Measurements from ENCODE around the gene CT45A9. TPM values are rescaled to one million over a fixed set of nuclear protein-coding genes. Genes with fewer than 3 reads are reported as not detected.

Gene CT45A9
- total and polyA plus RNA-seq, 2 experiments from 2014 or later, result not detected

Other genes with a start within 250 kb of the CT45A9 start
- gene CT45A1, start 158.2 kb downstream of the CT45A9 start, total RNA-seq (2014; rRNA removed; shearing (Covaris generic)), result not detected in 2 replicates
- not detected in 2 replicates for gene CT45A1, start 158.2 kb downstream of the CT45A9 start, polyA plus RNA-seq (2016; fragmentation: Nextera tagmentation; extraction: Ambion mirVana)
- gene CT45A3, start 103.6 kb downstream of the CT45A9 start, total RNA-seq (2014; rRNA removed; shearing (Covaris generic)), result not detected in 2 replicates
- gene CT45A3, start 103.6 kb downstream of the CT45A9 start, polyA plus RNA-seq (2016; fragmentation: Nextera tagmentation; extraction: Ambion mirVana), result not detected in 2 replicates
- gene CT45A5, start 86.3 kb downstream of the CT45A9 start, total RNA-seq (2014; rRNA removed; shearing (Covaris generic)), result not detected in 2 replicates
- gene CT45A5, start 86.3 kb downstream of the CT45A9 start, polyA plus RNA-seq (2016; fragmentation: Nextera tagmentation; extraction: Ambion mirVana), result not detected in 2 replicates
- gene CT45A6, start 69.0 kb downstream of the CT45A9 start, total RNA-seq (2014; rRNA removed; shearing (Covaris generic)), result not detected in 2 replicates
- not detected in 2 replicates for gene CT45A6, start 69.0 kb downstream of the CT45A9 start, polyA plus RNA-seq (2016; fragmentation: Nextera tagmentation; extraction: Ambion mirVana)
- gene CT45A2, start 51.8 kb downstream of the CT45A9 start, total RNA-seq (2014; rRNA removed; shearing (Covaris generic)), result not detected in 2 replicates
- not detected in 2 replicates for gene CT45A2, start 51.8 kb downstream of the CT45A9 start, polyA plus RNA-seq (2016; fragmentation: Nextera tagmentation; extraction: Ambion mirVana)
- gene CT45A7, start 34.5 kb downstream of the CT45A9 start, total RNA-seq (2014; rRNA removed; shearing (Covaris generic)), result not detected in 2 replicates
- gene CT45A7, start 34.5 kb downstream of the CT45A9 start, polyA plus RNA-seq (2016; fragmentation: Nextera tagmentation; extraction: Ambion mirVana), result not detected in 2 replicates
- not detected in 2 replicates for gene CT45A8, start 17.3 kb downstream of the CT45A9 start, total RNA-seq (2014; rRNA removed; shearing (Covaris generic))
- gene CT45A8, start 17.3 kb downstream of the CT45A9 start, polyA plus RNA-seq (2016; fragmentation: Nextera tagmentation; extraction: Ambion mirVana), result not detected in 2 replicates
- not detected in 2 replicates for gene CT45A10, start 21.6 kb upstream of the CT45A9 start, total RNA-seq (2014; rRNA removed; shearing (Covaris generic))
- not detected in 2 replicates for gene CT45A10, start 21.6 kb upstream of the CT45A9 start, polyA plus RNA-seq (2016; fragmentation: Nextera tagmentation; extraction: Ambion mirVana)
- 0.19 TPM in 1 of 2 replicates, not detected in the other for gene SAGE1, start 21.9 kb upstream of the CT45A9 start, total RNA-seq (2014; rRNA removed; shearing (Covaris generic))
- not detected in 2 replicates for gene SAGE1, start 21.9 kb upstream of the CT45A9 start, polyA plus RNA-seq (2016; fragmentation: Nextera tagmentation; extraction: Ambion mirVana)
- 25.4 and 30.1 TPM in 2 replicates for gene MMGT1, start 102.2 kb upstream of the CT45A9 start, total RNA-seq (2014; rRNA removed; shearing (Covaris generic))
- 6.2 and 6.9 TPM in 2 replicates for gene MMGT1, start 102.2 kb upstream of the CT45A9 start, polyA plus RNA-seq (2016; fragmentation: Nextera tagmentation; extraction: Ambion mirVana)
- gene SLC9A6, start 113.6 kb upstream of the CT45A9 start, total RNA-seq (2014; rRNA removed; shearing (Covaris generic)), result 17.1 and 18.9 TPM in 2 replicates
- gene SLC9A6, start 113.6 kb upstream of the CT45A9 start, polyA plus RNA-seq (2016; fragmentation: Nextera tagmentation; extraction: Ambion mirVana), result 7.2 and 7.4 TPM in 2 replicates